Measurements from ENCODE around the gene P2RY8. TPM values are rescaled to one million over a fixed set of nuclear protein-coding genes. Genes with fewer than 3 reads are reported as not detected.
"Not testable (repeated sequence)": the region's sequence is repeated elsewhere in the genome, so short reads cannot be mapped to it uniquely, and the experiment has no call there.

P2RY8 gene
- total RNA-seq, 2 donors from 2014 or later, result 1.8 to 3.0 TPM

DNA sequence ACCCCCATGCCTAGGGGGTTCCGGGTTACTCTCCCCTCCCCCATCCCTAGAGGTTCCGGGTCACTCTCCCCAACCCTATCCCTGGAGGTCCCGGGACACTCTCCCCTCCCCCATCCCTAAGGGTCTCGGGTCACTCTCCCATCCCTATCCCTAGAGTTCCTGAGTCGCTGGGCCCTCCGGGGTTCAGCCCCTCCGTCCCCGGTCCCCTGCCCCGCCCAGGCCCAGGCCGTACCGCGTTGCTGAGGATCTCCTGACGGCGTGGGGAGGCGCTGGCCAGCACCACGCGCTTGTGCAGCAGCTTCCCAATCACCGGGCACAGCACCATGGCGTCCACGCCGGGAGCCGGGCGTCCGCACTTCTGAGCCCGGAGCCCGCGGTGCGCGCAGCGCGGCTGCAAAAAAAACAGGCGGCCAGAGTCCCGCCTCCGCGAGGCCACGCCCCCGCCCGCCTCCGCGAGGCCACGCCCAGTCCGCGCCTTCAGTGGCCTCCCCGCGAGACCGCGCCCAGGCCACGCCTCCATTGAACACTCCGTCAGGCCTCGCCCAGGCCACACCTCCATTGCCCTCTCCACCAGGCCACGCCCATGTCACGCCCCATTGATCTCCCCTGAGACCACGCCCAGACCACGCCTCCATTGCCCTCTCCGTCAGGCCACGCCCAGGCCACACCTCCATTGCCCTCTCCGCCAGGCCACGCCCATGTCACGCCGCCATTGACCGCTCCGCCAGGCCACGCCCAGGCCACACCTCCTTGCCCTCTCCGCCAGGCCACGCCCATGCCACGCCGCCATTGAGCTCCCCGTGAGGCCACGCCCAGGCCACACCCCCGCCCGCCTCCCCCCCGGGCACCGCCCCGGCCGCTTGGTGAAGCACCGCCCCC is 84.2 kb downstream of the P2RY8 start, which contains the start of gene ASMTL:
Gene ASMTL (minus strand): TSS at position 394 of the 879 bp plus-strand sequence. CDS start 69 bp downstream, at position 325.
- ATAC-seq (peak; percentile 93 to 94), DNase-seq (peak; percentile 100)
- intact Hi-C loops (cut with DNase I), result loop anchor here in 1 of 2 donors (10.0 kb wide), 2 partner anchors 872 to 1142 kb away; no protein-coding TSS in a partner anchor

DNA sequence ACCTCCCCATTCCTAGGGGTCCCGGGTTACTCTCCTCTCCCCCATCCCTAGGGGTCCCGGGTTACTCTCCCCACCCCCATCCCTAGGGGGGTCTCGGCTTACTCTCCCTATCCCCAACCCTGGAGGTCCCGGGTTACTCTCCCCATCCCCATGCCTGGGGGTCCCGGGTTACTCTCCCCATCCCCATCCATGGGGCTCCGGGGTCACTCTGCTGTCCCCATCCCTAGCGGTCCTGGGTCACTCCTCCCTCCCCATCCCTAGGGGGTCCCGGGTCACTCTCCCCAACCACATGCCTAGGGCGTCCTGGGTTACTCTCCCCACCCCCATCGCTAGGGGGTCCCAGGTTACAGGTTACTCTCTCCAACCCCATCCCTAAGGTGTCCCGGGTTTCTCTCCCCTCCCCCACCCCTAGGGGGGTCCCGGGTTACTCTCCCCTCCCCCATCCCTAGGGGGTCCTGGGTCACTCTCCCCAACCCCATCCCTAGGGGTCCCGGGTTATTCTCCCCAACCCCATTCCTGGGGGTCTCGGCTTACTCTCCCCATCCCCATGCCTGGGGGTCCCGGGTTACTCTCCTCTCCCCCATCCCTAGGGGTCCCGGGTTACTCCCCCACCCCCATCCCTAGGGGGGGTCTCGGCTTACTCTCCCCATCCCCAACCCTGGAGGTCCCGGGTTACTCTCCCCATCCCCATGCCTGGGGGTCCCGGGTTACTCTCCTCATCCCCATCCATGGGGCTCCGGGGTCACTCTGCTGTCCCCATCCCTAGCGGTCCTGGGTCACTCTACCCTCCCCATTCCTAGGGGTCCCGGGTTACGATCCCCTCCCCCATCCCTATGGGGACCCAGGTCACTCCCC is 85.1 kb downstream of the P2RY8 start:
- intact Hi-C loops (cut with DNase I), result loop anchor here in 1 of 2 donors (10.0 kb wide), 2 partner anchors 873 to 1143 kb away; no protein-coding TSS in a partner anchor
- peak; percentile 42 for DNase-seq
- ATAC-seq, result no peak

DNA sequence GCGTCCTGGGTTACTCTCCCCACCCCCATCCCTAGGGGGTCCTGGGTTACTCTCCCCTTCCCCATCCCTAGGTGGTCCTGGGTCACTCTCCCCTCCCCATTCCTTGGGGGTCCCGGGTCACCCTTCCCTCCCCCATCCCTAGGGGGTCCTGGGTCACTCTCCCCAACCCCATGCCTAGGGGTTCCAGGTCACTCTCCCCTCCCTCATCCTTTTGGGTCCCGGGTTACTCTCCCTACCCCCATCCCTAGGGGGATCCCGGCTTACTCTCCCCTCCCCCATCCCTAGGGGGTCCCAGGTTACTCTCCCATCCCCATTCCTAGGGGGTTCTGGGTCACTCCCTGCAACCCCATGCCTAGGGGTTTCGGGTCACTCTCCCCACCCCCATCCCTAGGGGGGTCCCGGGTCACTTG is 85.7 kb downstream of the P2RY8 start:
- no peak for DNase-seq
- intact Hi-C loops (cut with DNase I), result loop anchor here in 1 of 2 donors (10.0 kb wide), 2 partner anchors 874 to 1144 kb away; no protein-coding TSS in a partner anchor
- no peak for ATAC-seq

DNA sequence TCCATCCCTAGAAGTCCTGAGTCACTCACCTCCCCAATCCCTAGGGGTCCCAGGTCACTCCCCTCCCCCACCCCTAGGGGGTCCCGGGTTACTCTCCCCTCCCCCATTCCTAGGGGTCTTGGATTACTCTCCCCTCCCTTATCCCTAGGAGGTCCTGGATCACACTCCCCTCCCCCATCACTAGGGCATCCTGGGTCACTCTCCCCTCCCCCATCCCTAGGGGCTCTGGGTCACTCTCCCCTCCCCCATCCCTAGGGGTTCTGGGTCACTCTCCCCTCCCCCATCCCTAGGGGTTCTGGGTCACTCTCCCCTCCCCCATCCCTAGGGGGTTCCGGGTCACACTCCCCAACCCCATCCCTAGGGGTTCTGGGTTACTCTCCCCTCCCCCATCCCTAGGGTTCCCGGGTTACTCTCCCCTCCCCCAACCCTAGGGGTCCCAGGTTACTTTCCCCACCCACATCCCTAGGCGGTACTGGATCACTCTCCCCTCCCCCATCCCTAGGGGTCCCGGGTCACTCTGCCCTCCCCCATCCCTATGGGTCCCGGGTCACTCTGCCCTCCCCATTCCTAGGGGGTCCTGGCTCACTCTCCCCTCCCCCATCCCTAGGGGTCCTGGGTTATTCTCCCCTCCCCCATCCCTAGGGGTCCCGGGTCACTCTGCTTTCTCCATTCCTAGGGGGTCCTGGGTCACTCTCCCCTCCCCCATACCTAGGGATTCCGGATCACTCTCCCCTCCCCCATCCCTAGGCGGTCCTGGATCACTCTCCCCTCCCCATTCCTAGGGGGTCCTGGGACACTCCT is 86.4 kb downstream of the P2RY8 start:
- no peak for ATAC-seq
- peak; percentile 18 for DNase-seq
- intact Hi-C loops (cut with DNase I), result loop anchor here in 1 of 2 donors (10.0 kb wide), 2 partner anchors 874 to 1144 kb away; no protein-coding TSS in a partner anchor

DNA sequence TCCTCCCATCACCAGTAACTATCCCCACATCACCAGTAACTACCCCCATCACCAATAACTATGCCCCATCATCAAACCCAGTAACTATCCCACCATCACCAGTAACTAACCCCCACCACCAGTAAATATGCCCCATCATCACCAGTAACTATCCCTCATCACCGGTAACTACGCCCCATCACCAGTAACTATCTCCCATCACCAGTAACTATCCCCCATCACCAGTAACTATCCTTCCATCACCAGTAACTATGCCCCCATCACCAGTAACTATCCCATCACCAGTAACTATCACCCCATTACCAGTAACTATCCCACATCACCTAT is 87.2 kb downstream of the P2RY8 start:
- intact Hi-C loops (cut with DNase I), result loop anchor here in 1 of 2 donors (10.0 kb wide), 3 partner anchors 55 to 1145 kb away; partner anchors contain the start of gene SLC25A6
- DNase-seq, result no peak
- ATAC-seq, result no peak

DNA sequence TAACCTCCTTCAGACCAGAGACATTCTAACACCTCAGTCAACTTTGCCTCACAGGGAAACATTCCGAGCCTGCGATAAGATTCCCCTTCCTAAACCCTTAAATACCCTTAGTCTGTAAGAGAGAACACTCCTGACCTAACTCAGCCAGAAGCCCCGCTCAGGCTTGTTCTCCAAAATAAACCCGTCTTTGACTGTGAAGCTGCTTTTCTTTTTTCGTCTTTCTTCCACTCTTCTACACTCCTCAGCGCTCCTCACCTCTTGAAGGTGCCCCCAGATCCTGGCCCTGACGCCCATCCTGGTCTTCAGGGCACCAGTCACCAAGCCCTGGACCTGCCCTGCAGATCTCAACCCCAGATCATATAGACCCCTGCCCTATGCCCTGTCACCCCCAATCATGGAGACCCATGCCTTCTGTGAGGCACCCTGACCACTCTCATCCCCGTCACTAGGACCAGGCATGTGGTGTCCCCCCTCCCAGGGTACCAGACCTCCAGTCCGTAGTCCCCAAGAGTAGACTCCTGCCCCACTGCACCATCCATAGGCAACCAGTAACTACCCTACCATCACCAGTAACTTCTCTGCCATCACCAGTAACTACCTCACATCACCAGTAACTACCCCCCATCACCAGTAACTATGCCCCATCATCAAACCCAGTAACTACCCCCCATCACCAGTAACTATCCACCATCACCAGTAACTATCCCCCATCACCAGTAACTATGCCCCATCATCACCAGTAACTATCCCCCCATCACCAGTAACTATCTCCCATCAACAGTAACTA is 87.8 kb downstream of the P2RY8 start:
- ATAC-seq (no peak), DNase-seq (peak; percentile 16)
- intact Hi-C loops (cut with DNase I), result loop anchor here in 1 of 2 donors (10.0 kb wide), 1 partner anchor 54 kb away; the partner anchor contains the start of gene SLC25A6

DNA sequence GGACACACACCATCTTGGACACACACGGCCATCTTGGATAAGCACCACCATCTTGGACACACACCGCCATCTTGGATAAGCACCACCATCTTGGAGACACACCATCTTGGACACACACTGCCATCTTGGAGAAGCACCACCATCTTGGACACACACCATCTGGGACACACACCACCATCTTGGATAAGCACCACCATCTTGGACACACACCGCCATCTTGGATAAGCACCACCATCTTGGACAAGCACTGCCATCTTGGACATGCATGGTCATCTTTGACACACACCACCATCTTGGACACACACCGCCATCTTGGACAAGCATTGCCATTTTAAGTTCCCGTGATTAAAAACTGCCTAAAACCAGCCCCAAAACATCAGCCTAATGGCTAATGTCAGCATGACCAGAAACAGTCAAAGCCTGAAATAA is 88.4 kb downstream of the P2RY8 start:
- intact Hi-C loops (cut with DNase I), result loop anchor here in 1 of 2 donors (10.0 kb wide), 1 partner anchor 54 kb away; the partner anchor contains the start of gene SLC25A6
- not testable (repeated sequence) for ATAC-seq, DNase-seq

DNA sequence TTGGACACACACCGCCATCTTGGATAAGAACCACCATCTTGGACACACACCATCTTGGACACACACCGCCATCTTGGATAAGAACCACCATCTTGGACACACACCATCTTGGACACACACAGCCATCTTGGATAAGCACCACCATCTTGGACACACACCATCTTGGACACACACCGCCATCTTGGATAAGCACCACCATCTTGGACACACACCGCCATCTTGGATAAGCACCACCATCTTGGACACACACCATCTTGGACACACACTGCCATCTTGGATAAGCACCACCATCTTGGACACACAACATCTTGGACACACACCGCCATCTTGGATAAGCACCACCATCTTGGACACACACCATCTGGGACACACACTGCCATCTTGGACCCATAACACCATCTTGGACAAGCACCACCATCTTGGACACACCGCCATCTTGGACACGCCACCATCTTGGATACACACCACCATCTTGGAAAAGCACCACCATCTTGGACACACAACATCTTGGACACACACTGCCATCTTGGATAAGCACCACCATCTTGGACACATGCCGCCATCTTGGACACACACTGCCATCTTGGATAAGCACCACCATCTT is 88.9 kb downstream of the P2RY8 start:
- intact Hi-C loops (cut with DNase I), result loop anchor here in 1 of 2 donors (10.0 kb wide), 1 partner anchor 53 kb away; the partner anchor contains the start of gene SLC25A6
- DNase-seq, result peak; percentile 19
- ATAC-seq, result not testable (repeated sequence)

DNA sequence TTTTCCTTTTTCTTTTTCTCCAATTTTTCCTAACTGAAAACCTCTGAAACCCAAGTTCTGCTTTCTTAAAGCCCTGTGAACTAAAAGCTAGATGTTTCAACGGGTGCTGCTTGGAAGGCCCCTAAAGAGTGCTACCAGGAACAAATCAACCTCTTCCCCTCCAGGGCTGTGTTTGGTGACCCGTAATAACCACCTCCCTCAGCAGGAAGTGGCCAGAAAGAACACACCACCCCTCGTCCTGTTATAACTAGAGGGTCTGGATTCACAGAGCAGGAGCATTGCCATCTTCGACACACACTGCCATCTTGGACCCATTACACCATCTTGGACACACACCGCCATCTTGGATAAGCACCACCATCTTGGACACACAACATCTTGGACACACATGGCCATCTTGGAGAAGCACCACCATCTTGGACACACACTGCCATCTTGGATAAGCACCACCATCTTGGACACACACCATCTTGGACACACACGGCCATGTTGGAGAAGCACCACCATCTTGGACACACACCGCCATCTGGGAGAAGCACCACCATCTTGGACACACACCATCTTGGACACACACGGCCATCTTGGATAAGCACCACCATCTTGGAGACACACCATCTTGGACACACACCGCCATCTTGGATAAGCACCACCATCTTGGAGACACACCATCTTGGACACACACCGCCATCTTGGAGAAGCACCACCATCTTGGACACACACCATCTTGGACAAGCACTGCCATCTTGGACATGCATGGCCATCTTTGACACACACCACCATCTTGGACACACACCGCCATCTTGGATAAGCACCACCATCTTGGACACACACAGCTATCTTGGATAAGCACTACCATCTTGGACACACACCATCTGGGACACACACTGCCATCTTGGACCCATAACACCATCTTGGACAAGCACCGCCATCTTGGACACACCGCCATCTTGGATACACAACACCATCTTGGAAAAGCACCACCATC is 89.7 kb downstream of the P2RY8 start:
- intact Hi-C loops (cut with DNase I), result loop anchor here in 1 of 2 donors (10.0 kb wide), 1 partner anchor 52 kb away; the partner anchor contains the start of gene SLC25A6
- peak; percentile 11 for DNase-seq
- not testable (repeated sequence) for ATAC-seq

DNA sequence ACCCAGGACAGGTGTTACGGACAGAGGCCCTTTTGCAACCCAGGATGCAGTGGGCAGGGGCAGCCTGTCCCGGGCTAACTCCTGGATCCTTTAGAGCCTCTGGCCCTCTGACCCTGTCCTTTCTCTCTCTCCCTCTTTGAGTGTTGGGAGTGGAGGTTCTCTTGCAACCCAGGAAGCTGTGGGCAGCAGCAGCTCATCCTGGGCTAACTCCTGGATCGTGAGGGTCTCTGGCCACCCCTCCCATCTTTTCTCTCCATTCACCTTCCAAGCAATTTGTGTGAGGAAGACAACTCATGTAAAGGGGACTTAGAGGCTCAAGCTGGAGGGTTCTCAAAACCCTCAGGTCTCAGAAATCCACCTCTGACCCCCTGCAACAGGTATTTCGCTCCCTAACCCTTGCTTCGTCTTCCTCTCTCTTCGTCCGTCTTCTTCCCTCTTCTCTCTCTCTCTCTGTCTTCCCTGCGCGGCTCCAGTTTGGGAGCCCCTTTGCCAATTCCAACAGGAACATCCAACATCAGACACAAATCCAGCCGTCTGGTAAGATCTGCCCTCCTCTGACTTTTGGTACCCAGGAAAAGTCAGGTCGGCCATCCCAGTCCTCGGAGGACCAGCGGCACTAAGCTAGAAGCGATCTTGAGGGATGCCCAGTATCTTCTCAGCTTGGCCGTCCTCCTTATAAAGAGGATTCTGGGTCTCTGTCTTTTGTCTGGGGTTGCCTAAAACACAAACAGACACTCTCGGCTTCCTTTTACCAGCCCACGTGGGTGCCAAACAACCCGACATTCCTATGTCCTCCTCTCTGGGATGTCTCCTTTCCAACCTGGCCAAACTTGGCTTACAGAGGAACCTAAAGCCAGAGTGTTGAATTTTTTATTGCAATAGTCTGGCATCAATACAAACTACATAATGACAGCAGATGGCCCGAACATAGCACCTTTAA is 92.2 kb downstream of the P2RY8 start:
- intact Hi-C loops (cut with DNase I), result loop anchor here in 1 of 2 donors (10.0 kb wide), 1 partner anchor 50 kb away; the partner anchor contains the start of gene SLC25A6
- DNase-seq, result peak; percentile 5
- ATAC-seq, result no peak

DNA sequence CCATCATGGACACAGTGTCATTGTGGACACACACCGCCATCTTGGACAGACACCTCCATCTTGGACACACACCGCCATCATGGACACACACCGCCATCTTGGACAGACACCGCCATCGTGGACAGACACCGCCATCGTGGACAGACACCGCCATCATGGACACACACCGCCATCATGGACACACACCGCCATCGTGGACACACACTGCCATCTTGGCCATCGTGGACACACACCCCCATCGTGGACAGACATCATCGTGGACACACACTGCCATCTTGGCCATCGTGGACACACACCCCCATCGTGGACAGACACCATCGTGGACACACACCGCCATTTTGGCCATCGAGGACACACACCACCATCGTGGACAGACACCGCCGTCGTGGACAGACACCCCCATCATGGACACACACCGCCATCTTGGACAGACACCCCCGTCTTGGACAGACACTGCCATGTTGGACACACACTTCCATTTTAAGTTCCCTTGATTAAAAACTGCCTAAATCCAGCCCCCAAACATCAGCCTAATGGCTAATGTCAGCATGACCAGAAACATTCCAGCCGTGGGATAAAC is 93.4 kb downstream of the P2RY8 start:
- ATAC-seq (no peak), DNase-seq (peak; percentile 13)
- intact Hi-C loops (cut with DNase I), result loop anchor here in 1 of 2 donors (10.0 kb wide), 1 partner anchor 49 kb away; the partner anchor contains the start of gene SLC25A6

DNA sequence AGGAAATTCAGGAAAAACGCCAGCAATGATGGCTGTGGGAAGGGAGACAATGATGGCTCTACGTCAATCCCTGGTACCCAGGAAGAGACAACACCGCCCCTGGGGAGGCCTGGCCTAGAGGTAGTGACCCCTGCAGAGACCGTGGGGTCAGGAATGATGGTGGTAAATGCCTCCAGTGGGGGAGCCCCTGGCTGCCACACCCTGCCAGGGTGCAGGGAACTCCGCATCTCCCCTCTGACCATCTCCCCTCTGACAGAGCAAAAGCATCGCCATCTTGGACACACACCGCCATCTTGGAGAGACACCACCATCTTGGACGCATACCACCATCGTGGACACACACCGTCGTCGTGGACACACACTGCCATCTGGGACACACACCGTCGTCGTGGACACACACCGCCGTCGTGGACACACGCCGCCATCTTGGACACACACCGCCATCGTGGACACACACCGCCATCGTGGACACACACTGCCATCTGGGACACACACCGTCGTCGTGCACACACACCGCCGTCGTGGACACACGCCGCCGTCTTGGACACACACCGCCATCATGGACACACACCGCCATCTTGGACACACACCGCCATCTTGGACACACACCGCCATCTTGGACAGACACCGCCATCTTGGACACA is 94.1 kb downstream of the P2RY8 start:
- DNase-seq, result peak; percentile 10
- intact Hi-C loops (cut with DNase I), result loop anchor here in 1 of 2 donors (10.0 kb wide), 1 partner anchor 48 kb away; the partner anchor contains the start of gene SLC25A6
- peak in 1 of 2 donors; percentile 25 for ATAC-seq

DNA sequence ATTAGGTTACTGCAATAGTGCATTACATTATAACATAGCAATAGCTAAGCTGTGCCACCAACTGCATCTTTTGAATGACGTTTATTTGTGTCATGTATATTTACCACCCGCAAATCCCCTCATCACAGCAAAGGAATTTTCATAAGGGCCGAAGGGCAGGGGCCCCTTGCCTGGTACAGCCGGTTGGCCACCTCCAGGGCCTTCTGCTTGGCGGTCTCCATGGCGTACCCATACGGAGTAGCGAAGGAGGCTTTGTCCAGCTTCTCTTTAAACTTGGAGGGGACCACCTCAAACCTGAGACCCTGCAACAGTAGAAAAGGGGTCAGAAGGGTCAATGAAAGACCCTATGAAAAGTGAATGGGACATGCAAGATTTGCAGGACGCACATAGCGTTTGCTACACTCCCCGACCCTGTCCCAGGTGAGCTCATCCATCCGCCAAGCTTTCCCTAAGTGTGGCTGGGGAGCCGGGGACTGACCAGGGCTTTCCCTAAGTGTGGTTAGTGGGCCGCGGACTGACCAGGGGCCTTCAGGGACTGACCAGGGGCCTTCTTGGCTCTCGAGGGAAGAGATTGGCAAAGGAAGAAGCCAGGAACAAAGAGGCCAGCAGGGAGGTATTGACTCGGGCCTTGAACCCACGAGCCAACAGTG is 94.8 kb downstream of the P2RY8 start:
- ATAC-seq (no peak), DNase-seq (peak; percentile 18)
- intact Hi-C loops (cut with DNase I), result loop anchor here in 1 of 2 donors (10.0 kb wide), 1 partner anchor 47 kb away; the partner anchor contains the start of gene SLC25A6

All from left cardiac atrium (tissue), 4 donors.